Measurements from ENCODE around the gene CCDC54.
A peak's percentile ranks its signal among the peaks of the same experiment; 100 is the strongest.
"Not testable (repeated sequence)": the region's sequence is repeated elsewhere in the genome, so short reads cannot be mapped to it uniquely, and the experiment has no call there.

The CCDC54 gene

DNA sequence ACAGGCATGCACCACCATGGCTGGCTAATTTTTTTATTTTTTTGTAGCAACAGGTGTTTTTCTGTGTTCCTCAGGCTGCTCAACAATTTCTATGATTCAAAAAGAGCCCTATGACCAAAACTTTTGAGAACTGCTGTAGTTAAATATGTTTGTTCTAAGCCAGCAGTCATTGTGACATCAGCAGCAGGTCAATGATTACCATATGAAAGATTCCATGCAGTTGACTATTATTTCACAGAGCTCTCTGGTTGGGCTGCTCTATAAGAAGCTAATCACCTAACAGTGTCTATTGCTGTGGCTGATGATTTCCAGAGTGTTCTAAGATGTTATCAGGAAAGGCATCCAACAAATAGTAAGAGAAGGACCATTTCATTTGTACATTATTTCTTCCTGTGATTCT, at the start of gene CCDC54:
Gene CCDC54 (plus strand): TSS at position 289 of the 400 bp plus-strand sequence. CDS start 149 bp downstream, outside the sequence.
- TF ChIP-seq, protein P1, sequence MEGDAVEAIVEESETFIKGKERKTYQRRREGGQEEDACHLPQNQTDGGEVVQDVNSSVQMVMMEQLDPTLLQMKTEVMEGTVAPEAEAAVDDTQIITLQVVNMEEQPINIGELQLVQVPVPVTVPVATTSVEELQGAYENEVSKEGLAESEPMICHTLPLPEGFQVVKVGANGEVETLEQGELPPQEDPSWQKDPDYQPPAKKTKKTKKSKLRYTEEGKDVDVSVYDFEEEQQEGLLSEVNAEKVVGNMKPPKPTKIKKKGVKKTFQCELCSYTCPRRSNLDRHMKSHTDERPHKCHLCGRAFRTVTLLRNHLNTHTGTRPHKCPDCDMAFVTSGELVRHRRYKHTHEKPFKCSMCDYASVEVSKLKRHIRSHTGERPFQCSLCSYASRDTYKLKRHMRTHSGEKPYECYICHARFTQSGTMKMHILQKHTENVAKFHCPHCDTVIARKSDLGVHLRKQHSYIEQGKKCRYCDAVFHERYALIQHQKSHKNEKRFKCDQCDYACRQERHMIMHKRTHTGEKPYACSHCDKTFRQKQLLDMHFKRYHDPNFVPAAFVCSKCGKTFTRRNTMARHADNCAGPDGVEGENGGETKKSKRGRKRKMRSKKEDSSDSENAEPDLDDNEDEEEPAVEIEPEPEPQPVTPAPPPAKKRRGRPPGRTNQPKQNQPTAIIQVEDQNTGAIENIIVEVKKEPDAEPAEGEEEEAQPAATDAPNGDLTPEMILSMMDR (IDR thresholded peaks at IDR 0.05; ENCODE audit: low read depth, low read length) = no peak
- no peak within 1 kb of the TSS for H3K4me3 ChIP-seq (replicated peaks in 1 of 2; ENCODE audit: low read depth in 2 of 2, low read length in 2 of 2)

DNA sequence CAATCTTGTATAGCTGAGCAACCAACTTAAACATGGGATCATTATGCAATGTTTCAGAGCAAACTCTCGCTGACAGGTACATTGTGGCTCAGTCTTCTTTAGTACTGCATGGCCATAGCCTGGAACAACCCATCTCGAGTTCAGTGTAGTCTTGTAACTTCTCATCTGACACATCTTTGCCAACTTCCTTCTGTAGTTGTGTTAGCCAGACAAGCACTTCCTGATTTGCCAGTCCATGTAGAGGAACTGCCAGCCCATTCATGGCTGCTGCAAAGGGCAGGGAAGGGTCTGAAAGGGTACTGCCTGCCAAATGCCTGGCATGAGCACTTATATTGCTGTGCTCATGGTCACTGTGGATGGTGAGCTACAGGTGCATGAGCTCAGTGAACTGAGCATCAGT, 49.2 kb upstream of the CCDC54 start:
- DNase-seq (ENCODE audit: low read depth in 2 of 2) = no peak
- no peak overlapping the region for H3K4me3 ChIP-seq (replicated peaks in 1 of 2; ENCODE audit: low read depth in 2 of 2, low read length in 2 of 2)
- TF ChIP-seq, protein P1 (IDR thresholded peaks at IDR 0.05; ENCODE audit: low read depth, low read length) = no peak

More for the DNA sequence above, at the start of gene CCDC54:
- peak in 1 of 2 donors; percentile 7 for DNase-seq (ENCODE audit: low read depth in 2 of 2)

DNA sequence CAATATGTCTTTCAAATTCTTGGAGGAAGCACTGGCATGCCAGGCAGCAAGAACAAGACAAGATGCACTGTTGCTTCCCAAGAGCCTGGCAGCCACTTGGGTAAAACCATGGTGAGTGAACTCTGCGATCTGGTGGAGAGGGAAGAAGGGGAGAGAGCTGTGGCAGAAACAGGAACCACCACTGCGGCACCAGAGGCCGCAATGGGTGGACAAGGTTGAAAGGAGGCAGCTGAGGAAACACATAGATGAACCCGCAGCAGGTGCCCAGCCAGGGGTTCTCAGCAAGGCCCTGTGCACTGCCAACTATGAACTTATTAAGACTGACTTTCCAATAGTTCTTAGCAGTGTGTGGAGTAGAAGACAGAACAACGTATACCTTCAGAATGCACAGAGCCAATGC, 48.2 kb upstream of the CCDC54 start:
- TF ChIP-seq, protein P1 (IDR thresholded peaks at IDR 0.05; ENCODE audit: low read depth, low read length) = no peak
- DNase-seq (ENCODE audit: low read depth in 2 of 2) = no peak
- no peak overlapping the region for H3K4me3 ChIP-seq (replicated peaks in 1 of 2; ENCODE audit: low read depth in 2 of 2, low read length in 2 of 2)

DNA sequence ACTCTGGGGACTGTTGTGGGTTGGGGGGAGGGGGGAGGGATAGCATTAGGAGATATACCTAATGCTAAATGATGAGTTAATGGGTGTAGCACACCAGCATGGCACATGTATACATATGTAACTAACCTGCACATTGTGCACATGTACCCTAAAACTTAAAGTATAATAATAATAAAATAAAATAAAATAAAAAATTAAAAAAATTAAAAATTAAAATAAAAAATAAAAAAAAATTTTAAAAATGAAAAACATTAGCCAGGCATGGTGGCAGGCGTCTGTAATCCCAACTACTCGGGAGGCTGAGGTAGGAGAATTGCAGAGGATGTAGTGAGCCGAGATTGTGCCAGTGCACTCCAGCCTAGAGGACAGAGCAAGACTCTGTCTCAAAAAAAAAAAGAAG, 37.5 kb upstream of the CCDC54 start:
- not testable (repeated sequence) for H3K4me3 ChIP-seq (replicated peaks in 1 of 2; ENCODE audit: low read depth in 2 of 2, low read length in 2 of 2); DNase-seq (ENCODE audit: low read depth in 2 of 2)

DNA sequence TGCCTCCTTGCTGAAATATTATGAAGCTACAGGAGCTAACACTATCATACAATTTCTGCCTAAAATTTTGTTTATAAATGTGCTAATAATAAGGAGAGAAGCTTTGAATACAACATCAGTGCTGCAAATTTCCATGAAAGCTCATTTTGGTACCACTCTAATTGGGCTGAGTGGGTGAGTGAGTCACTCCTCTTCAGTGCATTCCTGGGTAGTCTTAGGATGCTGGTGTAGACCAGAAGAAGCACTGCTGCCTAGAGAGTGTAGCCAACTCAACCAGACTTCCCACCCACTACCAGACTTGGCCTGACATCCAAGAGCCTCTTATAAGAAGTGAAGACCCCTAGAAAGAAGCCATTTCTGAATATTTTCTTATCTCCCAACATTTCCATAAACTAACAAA, 32.5 kb upstream of the CCDC54 start:
- DNase-seq (ENCODE audit: low read depth in 2 of 2) = no peak
- TF ChIP-seq, protein P1 (IDR thresholded peaks at IDR 0.05; ENCODE audit: low read depth, low read length) = no peak
- H3K4me3 ChIP-seq (replicated peaks in 1 of 2; ENCODE audit: low read depth in 2 of 2, low read length in 2 of 2) = no peak overlapping the region

DNA sequence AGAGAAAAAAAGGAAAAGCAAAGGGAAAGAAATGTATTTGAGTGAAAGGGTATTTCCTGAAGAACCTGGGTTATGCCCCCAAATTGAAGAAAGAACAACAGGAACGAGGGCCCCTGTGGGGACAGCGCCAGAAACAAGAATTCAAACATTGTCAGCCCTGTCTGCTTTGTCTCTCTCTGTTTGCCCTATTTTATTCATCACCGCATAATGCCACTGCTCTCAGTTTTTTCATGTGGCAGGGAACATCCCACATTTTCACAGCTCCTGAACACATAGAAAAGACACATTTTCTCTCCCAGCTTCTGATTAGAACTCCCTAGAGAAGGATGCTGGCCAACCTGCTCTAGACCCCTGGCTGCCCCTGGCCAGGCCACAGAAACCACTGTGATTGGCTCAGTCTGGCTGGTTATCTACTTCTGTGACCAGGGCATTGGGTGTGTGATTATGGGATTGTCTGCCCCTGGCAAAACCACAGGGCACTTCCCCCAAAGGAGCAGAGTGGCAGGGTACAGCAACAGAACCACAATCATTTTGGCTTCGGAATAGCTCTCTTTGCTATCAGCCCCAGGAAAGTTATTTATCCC, 31.3 kb upstream of the CCDC54 start:
- TF ChIP-seq, protein P1 (IDR thresholded peaks at IDR 0.05; ENCODE audit: low read depth, low read length) = no peak
- no peak for DNase-seq (ENCODE audit: low read depth in 2 of 2)
- no peak overlapping the region for H3K4me3 ChIP-seq (replicated peaks in 1 of 2; ENCODE audit: low read depth in 2 of 2, low read length in 2 of 2)

DNA sequence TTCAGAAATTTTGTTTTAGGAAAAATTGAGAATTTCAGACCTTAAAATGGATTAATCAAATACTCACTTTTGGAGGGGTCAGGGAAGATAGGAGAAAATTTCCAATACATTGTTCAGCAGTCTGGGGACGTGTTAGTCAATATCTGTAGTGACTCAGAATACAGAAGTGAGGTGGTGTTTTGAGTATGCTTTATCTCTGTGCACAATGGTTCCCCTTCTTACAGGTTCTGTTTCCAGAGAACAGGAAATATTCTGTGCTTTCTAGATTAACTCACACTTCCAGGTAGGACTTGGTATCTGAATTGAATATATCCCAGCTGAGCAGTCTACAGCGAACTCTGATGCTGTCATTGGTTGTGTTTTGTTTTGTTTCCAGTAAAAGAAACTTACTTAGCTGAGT, 30.7 kb upstream of the CCDC54 start:
- TF ChIP-seq, protein P1 (IDR thresholded peaks at IDR 0.05; ENCODE audit: low read depth, low read length) = no peak
- DNase-seq (ENCODE audit: low read depth in 2 of 2) = no peak
- no peak overlapping the region for H3K4me3 ChIP-seq (replicated peaks in 1 of 2; ENCODE audit: low read depth in 2 of 2, low read length in 2 of 2)

All from cardiac fibroblast (primary cell).